LHCN-M2 (cell line): ENCODE measurements around the gene MEF2A. TPM values are rescaled to one million over a fixed set of nuclear protein-coding genes. Genes with fewer than 3 reads are reported as not detected.
A peak's percentile ranks its signal among the peaks of the same experiment; 100 is the strongest.

Experiments
- DNase-seq: peaks from one replicate; pipeline ENCODE4 v3.0.0-alpha.2; 2012; ENCODE audit warnings: low read depth
- total RNA-seq: library from RNA; depleted of rRNA; stranded (reverse); fragments of >200 nt; gene quantifications from 2 replicates; pipeline ENCODE4 v1.2.3, GENCODE V29; 2014

MEF2A gene
- total RNA-seq, 1 experiment from 2014 or later: 47.2 TPM

DNA sequence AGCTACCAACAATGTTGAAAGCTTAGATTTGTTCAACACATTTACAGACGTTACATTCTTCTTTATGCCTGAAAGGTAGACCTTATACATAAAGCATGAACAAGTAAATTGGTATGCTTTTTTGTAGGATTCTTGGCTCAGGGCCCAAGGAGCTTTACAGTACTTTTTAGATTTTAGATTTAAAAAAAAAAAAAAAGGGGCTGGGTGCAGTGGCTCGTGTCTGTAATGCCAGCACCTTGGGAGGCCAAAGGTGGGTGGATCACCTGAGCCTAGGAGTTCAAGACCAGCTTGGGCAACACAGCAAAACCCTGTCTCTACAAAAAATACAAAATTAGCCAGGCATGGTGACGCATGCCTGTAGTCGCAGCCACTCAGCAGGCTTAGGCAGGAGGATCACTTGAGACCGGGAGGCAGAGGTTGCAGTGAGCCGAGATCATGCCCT lies 39.7 kb downstream of the MEF2A start:
- DNase-seq: no peak

DNA sequence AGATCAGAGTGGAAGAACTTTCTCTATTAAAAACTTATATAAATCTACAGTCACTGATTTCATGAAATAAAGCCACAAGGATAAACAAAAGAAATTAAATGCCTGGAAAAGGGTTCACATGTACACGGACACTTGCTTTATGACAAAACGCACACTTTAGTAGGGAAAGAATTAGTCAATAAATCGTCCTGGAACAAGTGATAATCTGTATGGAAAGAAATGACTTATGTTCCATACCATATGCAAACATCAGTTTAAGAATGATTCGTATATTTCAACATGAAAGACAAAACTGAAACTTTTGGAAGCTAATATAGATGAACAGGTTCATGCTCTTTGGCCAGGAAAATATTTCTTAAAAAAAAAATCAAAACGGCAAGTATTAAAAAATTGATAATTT lies 40.2 kb downstream of the MEF2A start:
- DNase-seq: no peak

DNA sequence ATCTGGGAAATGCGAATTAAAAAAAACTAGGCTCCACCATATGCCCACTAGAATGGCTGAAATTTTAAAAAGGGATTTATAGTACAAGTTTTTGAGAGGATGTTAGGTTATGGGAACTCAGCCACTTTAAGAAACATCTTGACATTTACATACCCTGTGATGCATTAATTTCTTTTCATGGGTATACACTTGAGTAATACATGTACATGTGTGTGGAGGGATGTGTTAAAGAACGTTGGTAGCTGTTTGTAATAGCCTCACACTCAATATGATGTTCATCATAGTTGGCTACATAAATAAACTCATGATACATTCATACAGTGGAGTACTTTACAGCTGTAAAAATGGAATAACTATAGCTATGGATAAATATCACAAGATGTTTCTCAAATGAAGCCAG lies 40.9 kb downstream of the MEF2A start:
- DNase-seq: no peak

DNA sequence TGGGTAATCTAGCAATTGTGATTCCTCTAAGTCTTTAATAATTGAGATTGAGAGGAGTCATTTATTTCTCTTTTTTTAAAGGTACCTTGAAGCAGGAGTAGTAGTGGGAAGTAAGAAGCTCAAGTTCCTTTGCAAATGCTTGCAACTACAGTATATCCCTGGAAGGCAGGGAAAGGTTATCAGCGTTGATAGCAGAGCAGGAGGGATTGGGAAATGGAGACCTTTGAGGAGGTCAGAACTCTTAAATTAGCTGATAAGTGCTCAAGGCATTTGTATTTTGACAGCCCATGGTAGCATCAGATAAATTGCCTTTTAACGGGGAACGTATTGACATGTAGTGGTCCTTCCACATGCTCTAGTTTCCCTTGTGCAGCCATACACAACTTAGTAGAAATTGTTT lies 47.7 kb downstream of the MEF2A start:
- DNase-seq: no peak

DNA sequence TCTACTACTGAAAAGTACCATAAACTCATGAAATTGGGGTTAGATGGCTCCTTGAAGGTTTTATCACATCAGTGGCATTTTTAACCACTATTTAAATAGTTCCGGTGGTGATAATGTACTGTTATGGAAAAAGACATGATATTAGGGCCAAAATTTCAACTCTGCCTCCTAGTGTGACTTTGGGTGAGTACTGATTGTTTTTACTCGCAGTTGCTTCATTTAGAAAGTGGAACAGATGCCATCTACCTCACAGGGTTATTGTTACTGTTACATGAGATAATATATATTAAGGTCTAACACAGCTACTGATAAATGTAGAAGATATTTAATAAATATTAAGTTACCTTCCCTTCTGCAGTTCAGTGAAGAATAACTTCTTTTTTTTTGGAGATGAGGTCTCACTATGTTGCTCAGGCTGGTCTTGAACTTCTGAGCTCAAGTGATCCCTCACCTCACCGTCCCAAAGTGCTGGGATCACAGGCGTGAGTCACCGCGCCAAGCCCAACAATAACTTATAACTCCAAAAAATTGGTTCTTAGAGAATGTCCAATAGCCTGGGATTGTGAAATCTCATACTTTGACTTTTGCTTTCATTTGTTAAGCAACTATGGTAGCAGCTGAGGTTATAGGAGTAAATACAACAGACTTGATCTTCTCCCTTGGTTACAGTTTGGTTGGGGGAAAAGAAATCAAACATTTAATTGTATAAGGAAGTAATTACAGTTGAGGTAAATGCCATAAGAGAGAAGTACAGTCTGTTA lies 48.3 kb downstream of the MEF2A start:
- DNase-seq: peak; percentile 58

DNA sequence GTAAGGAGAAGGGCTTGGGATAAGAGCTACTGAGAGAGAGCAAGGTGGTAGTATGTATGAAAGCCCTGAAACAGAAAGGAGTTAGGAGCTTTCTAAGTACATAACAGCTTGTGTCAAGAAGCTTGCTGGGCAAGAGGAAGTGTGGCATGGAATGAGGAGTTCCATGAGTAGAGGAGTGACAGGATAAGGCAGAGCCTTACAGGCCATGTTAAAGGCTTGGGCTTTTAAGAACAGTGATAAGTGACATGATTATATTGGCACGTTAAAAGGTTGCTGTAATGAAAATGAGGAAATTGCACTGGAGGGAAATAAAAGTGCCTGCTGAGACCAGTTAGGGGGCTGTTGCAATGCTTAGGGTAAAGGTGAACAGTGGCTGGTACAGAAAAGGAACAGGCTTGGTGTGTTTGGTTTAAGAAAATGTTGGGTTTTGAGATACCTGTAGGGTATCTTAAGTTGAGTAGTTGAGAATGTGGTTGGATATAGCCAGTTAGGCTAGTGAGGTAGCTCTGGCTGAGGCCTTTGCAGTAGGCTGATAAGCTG lies 49.0 kb downstream of the MEF2A start:
- DNase-seq: no peak

DNA sequence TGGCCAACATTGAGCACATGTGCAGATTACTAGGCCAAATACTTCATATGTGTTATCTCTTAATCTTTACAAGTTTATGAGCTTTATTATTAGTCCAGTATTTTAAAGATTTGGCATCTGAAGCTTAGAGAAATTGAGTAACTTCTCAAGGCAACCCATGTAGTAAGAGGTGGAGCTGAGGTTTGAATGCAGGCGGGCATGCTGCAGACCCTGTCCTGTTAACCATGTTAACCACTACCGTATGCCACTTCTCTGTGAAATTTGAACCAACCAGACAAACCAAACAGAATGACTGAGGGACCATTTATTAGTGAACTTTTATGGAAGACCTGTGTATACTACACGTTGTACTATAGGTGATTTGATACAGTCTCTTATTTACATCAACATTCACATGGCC lies 49.7 kb downstream of the MEF2A start:
- DNase-seq: no peak

DNA sequence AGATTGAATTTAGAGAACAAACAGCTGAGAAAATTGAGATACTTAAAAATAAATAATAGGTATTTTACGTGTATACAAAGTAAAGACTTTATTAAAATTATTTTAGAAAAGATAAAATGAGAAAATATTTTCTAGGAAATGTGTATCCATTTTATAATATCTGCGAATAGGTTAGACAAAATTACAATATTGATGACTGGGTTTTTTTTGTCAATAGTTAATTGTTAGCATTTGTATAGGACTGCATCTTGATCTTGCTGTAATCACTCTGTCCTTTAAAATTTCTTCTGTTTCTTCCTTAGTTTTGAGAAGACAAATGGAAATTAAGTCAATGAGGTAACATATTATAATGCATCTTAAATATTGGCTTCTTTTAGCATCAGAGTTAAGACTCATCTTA lies 50.3 kb downstream of the MEF2A start:
- DNase-seq: no peak

DNA sequence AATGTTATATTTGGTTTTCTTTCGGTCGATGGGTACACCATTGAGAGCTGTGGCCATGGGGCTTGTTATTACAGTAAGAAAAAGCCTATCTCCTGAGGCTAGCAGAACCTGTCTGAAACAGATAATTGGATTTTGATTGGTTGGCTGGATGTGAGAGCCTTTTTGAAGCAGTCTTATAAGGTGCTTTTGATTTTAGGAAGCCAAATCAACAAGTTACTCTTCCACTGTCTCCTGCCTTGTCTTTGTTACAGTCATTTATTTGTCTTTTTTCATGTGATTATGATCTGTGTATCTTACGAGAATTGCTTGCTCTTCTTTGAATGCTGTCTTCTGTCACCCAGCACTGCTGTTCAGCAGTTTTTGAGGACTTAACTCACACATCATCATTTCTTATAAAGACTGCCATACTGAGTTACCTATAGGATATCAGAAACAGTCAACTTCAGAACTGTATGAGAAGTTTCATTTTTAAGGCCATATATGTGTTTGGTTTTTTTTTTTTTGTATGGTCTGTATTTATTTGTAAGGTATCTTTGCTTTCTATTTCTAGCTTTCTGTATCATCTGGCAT lies 51.1 kb downstream of the MEF2A start:
- no peak for DNase-seq

DNA sequence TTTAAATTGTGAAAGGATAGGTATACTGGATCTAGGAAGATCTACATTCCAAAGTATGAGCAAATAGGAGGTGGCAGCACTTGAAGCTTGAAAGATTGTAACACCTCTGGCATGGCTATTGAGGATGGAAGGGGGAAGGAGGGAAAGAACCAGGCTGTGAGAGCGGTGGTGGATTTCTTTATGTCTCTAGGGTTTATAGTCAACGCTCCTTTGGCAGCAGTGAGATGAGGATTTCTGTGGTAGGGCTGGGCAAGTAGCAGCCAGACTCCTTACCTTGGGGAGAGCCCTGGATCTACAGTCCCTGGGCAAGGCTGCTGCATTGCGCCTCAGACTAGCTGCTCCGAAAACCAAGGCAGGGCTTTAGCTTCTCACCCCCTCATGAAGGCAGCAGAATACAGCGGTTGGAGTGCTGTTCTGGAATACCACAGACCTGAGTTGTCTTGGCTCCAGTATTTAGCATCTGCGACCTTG lies 53.2 kb downstream of the MEF2A start:
- no peak for DNase-seq

DNA sequence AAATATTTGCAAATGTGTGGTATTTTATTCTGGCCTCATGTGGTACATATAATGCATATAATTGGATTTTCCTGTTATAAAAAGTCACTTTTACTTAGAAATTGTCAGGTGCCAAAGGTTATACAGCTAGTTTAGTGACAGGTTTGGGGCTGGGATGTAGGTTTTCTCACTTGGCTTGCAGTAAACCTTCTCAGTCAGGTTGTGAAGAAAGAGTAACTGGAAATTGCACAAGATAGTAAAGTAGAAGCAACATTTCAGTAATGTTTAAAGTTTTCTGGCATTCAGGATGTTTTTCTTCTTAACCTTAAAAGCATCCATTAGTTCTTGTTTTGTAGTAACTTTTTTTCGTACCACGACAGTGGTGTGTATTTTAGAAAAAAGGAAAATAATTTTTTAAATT lies 53.9 kb downstream of the MEF2A start:
- DNase-seq: no peak

DNA sequence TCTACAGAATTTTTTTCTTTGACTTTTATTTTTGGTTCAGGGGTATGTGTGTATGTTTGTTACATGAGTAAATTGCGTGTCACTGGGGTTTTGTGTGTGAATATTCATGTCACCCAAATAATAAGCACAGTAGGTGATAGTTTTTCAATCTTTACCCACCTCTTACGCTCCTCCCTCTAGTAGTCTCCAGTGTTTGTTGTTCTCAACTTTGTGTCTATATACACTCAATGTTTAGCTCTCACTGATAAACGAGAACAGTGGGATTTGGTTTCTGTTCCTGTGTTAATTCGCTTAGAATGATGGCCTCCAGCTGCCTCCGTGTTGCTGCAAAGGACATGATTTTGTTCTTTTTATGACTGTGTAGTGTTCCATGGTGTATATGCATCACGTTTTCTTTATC lies 54.4 kb downstream of the MEF2A start:
- DNase-seq: no peak

DNA sequence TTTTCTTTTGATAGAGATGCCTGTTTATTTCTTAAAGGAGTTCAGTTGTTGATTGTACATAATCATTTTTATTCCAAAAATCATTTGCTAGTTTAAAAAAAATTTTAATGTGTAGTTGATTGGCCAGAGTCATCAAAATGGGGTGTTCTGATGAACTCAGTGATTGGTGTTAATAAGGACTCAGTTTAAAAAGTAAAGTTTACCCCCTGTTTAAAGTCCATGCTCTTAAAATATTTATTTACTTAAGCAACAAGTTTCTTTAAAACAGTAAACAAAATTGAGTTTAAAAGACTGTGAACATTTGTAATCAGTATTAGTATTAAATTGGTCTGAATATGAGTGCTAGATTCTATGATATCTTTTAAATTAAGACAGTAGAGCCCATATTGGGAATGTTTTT lies 56.0 kb downstream of the MEF2A start:
- no peak for DNase-seq

DNA sequence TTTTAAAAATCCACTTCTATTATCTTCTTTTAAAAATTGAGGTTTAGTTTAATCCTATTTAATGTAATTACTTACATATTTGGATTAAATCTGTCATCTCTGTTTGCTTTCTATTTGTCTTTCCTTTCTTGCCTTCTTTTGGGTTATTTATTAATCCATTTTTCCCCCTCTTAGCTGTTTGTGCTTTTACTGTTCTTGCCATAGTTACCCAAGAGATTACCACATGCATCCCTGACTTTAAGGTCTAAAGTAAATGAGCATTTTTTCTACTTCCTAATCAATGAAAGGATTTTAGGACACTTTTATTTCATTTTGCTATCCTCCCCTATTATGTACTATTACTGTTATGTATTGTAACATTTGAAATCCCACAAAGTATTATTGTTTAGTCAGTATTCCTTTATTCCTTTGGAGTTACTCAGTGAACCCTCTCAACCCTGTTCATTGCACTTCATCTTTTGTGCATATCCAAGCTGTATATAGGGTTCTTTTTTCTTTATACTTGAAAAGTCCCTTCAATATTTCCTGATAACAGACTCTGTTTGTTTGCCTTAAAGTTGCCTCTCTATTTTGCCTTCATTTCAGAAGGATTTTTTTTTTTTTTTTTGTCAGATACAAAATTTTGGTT lies 62.7 kb downstream of the MEF2A start:
- no peak for DNase-seq

DNA sequence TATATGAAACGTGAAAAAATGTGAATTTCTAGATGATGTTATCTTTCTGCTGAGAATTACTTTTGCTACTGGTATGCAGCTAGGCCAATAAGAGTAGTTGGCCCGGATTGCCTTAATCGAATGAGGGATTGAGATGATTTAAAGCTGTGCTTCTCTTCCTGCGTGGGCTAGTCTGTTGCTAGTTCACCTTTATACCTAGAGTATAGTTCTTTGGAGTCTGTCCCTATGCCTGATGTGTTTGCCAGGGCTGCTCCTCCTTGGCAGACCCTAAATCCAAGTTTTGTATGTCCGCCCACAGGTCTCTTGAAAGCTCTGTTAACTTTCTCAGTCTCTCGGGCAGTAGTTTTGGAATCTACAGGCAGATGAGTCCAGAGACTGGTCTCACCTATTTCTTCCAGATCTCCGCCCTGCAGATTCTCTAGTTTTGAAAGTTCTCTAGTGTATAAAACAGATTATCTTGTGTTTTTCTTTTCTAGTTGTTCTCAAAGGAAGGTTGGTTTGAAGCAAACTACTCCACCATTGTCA lies 64.9 kb downstream of the MEF2A start:
- no peak for DNase-seq

DNA sequence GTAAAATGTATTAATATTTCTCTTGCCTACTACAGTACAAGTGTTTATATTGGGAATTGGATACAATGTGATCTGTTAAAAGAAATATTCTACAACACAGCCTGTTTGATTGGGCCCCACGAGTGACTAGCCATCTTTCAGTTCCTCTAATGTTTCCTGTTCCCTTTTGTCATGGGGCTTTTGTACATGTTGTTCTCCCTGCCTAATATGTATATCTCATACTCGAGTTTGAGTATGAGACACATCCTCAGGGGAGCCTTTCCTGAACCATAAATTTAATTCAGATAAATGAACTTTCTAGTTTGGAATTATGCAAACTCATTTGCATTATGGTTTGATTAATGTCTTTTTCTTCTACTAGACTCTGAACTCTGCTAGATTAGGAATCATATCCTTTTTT lies 65.5 kb downstream of the MEF2A start:
- peak; percentile 6 for DNase-seq

DNA sequence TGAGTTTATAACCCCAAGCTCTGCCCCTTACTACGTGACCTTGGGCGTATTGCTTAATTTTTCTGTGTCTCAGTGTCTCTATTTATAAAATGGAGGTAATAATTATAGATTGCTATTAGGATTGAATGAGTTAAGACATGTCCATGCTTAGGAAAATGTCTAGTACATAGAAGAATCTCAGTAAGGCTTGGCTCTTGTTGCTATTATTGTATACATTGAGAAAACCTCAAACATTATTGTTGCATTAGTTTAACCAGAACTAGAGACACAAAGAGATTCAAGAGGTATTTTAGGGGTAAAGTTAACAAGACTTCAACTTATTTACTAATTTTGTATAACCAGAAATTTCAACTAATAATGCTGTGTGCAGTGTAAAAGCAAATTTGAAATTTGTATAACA lies 66.7 kb downstream of the MEF2A start:
- no peak for DNase-seq

DNA sequence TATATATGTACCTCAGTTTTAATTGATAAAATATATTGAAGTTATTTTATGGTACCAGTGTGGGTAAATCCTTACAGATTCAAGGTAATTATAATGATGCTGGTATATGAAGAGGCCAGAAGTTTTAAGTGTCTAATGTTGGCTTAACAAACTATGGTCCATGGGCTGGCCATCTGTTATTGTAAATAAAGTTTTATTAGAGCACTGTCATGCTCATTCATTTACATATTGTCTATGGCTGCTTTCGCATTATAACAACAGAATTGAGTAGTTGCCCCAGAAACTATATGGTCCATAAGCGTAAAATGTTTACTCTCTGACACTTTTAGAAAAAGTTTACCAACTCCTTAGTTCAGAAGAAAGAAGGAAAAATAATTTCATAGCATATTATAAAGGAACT lies 67.9 kb downstream of the MEF2A start:
- no peak for DNase-seq

DNA sequence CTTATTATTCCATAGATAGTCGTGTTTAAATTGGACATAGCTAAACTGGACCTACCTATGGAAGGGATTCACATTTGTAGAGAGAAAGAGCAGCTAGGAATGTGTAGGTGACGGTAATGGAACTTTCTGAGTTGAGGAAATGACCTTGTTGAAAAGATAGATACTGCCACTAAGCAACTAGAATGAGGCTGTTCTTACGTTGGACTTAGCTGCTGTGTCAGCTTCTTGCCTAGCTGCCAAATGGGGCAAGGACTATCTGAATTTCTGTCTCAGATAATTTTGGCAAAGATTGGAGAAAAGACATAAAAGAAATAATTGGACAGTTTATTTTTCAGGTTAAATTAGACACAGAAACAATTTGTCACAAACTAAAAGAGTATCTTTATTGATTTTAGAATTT lies 68.8 kb downstream of the MEF2A start:
- DNase-seq: no peak

DNA sequence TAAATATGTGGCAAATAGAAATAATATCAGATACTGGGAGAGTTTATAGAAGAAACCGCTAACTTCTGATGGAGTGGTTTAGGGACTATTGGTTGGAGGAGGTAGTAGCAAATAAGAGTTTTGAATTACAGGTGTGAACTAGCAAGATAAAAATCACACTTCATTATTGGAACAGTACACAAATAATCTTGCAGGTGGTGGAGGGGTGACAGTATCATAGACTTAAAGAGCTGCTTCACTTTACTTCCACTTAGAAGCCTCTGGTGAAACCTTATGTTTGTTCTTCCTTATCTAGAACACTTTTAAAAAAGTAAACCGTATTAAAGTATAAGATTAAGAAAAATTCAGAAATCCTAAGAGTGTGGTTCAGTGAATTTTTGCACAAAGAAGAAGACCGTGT lies 69.4 kb downstream of the MEF2A start:
- DNase-seq: no peak

DNA sequence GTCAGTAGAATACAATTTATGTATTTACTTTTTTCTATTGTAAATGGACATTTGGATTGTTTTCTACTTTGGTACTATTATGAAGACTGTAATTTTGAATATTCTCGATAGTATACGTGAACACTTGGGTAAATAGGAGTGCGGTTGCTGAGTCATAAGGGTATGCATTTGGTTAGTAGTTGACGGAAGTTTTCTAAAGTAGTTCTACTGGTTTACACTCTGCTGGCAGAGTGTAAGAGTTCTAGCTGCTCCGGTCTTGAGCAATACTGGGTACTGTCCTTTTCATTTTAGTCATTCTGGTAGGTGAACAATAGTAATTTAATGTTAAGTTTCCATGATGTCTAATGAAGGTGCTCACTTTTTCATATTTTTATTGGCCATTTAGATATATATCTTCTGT lies 70.0 kb downstream of the MEF2A start:
- no peak for DNase-seq

DNA sequence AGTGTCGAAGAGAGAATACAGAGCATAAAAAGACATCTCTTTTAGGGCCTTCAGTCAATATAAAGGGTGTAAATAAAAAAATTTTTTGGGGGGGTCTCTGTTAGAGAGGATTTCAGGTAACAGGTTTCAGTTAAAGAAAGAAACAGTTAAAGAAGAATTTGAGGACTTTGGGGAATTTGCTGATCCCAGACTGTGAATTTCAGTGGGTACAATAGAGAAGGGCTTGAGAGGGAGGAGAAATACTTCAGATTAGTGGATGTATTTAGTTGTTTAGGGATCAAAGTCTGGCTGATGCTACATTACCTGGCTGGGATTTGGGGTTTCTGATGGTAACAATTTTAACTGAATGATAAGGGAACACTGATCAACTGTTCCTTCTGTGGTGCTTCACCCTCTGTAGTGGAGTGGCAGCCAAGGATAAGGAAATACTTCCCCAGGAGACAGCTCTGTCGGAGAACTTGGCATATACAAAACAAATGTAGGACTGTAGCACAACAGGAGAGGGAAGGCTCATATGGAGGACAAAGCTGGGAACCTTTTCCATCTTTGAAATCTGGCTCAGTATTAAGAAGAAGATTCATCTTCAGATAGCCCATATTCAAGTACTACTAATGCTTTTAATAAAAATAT lies 79.2 kb downstream of the MEF2A start:
- no peak for DNase-seq
